Panc1 (cell line): ENCODE results near the gene PARVB. TPM values are rescaled to one million over a fixed set of nuclear protein-coding genes. Genes with fewer than 3 reads are reported as not detected.

ENCODE experiments used
- ATAC-seq: fragments of 200-7000 bp; cut with Tn5 transposase; 2 replicates; pipeline ENCODE4 v1.9.1; 2020; ENCODE audit warnings: mild to moderate bottlenecking, moderate library complexity
- BruUV-seq: library from RNA; stranded (reverse); fragments of 400-500 nt; replicated peaks from 2 replicates; lab custom pipeline; 2021; lab: Mats Ljungman, UMichigan
- CTCF ChIA-PET: fragments of 300-600 bp; sonication (Branson Sonifier 250); formaldehyde crosslinking; loops from one replicate; lab custom pipeline; 2022; ENCODE audit warnings: antibody characterized with exemption; lab: Charles Lee
- POLR2A ChIA-PET: fragments of 300-600 bp; sonication (Branson Sonifier 250); formaldehyde crosslinking; loops from one replicate; lab custom pipeline; 2022; ENCODE audit warnings: antibody characterized with exemption; lab: Charles Lee
- DNase-seq: peaks from one replicate; pipeline ENCODE4 v3.0.0-alpha.2; 2010; ENCODE audit warnings: low read depth, low spot score
- H3K27ac ChIP-seq: 2 replicates; pipeline ENCODE4 v1.5.1; 2011; ENCODE audit warnings: mild to moderate bottlenecking, low read length, inconsistent platforms
- H3K27me3 ChIP-seq: fragments of 200-500 bp; sonication (Bioruptor generic); 2 replicates; pipeline ENCODE4 v1.6.0; 2014; ENCODE audit warnings: low read length, inconsistent platforms; ENCODE audit not compliant: control insufficient read depth, insufficient read depth
- H3K36me3 ChIP-seq: fragments of 200-500 bp; sonication (Bioruptor generic); 2 replicates; pipeline ENCODE4 v1.5.1; 2014; ENCODE audit warnings: inconsistent platforms, mild to moderate bottlenecking, low read length, moderate library complexity; ENCODE audit not compliant: control insufficient read depth, insufficient read depth
- H3K4me1 ChIP-seq: 2 replicates; pipeline ENCODE4 v1.5.1; 2011; ENCODE audit warnings: inconsistent platforms, mild to moderate bottlenecking, low read length, moderate library complexity; ENCODE audit not compliant: control insufficient read depth, insufficient read depth
- H3K4me3 ChIP-seq, 2 experiments: 2 replicates each; pipeline ENCODE4 v1.5.1; 2011 to 2012; ENCODE audit warnings: low read depth in 2 of 2, low read length in 2 of 2, mild to moderate bottlenecking in 2 of 2, inconsistent platforms in 1 of 2, moderate library complexity in 1 of 2
- H3K9me3 ChIP-seq: fragments of 200-500 bp; sonication (Bioruptor generic); 2 replicates; pipeline ENCODE4 v1.5.1; 2014; ENCODE audit warnings: low read depth, mild to moderate bottlenecking, inconsistent platforms, low read length, moderate library complexity; ENCODE audit not compliant: control insufficient read depth, insufficient read depth
- POLR2AphosphoS5 ChIP-seq: IDR thresholded peaks from 2 replicates; pipeline ENCODE4 v1.6.1; 2012; ENCODE audit warnings: mild to moderate bottlenecking, low read depth, low read length, moderate library complexity
- REST ChIP-seq, 2 experiments: IDR thresholded peaks; 2 replicates each; pipeline ENCODE4 v1.6.1; 2011 to 2012; ENCODE audit warnings: low read depth in 2 of 2, control low read depth in 1 of 2, low read length in 1 of 2, mild to moderate bottlenecking in 1 of 2, moderate library complexity in 1 of 2; ENCODE audit not compliant: insufficient read depth in 1 of 2
- SIN3A ChIP-seq: IDR thresholded peaks from 2 replicates; pipeline ENCODE4 v1.6.1; 2012; ENCODE audit warnings: low read depth, mild to moderate bottlenecking, low read length, moderate library complexity, borderline replicate concordance; ENCODE audit not compliant: insufficient read depth
- TCF7L2 ChIP-seq: IDR thresholded peaks from 2 replicates; pipeline ENCODE4 v1.6.1; 2011; ENCODE audit warnings: mild to moderate bottlenecking, low read depth, low read length, inconsistent platforms
- in situ Hi-C: cut with HindIII; loops from 2 replicates; pipeline ENCODE4 v1.10.0; 2016; ENCODE audit warnings: low sequenced_read_pairs, low pct_unique_long_range_greater_than_20kb
- intact Hi-C: fragments of 100-400 bp; cut with micrococcal nuclease; formaldehyde crosslinking; loops from one replicate; pipeline ENCODE4 v1.10.0; 2022; ENCODE audit not compliant: unreplicated experiment
- total RNA-seq: library from RNA; stranded (reverse); gene quantifications from one replicate; pipeline ENCODE4 v1.2.1, GENCODE V29; 2021; ENCODE audit not compliant: unreplicated experiment
- TF ChIP-seq, protein P1 (sequence below): fragments of 450-650 bp; IDR thresholded peaks from 2 replicates; pipeline ENCODE4 v1.5.1; 2017; ENCODE audit warnings: mild to moderate bottlenecking

PARVB gene
- total RNA-seq, 1 experiment from 2014 or later, result 28.1 TPM

- no peak for ATAC-seq
- no peak for DNase-seq
- no TSS peak for BruUV-seq
- no peaks in the 10 kb centered on the region for H3K36me3 ChIP-seq
- TF ChIP-seq POLR2AphosphoS5 (no peak), TCF7L2 (no peak), SIN3A (no peak), REST (IDR thresholded peaks at IDR 0.05; ENCODE audit: insufficient read depth in 1 of 2, low read depth in 2 of 2, low read length in 1 of 2) (no peak)
- TF ChIP-seq, protein P1, sequence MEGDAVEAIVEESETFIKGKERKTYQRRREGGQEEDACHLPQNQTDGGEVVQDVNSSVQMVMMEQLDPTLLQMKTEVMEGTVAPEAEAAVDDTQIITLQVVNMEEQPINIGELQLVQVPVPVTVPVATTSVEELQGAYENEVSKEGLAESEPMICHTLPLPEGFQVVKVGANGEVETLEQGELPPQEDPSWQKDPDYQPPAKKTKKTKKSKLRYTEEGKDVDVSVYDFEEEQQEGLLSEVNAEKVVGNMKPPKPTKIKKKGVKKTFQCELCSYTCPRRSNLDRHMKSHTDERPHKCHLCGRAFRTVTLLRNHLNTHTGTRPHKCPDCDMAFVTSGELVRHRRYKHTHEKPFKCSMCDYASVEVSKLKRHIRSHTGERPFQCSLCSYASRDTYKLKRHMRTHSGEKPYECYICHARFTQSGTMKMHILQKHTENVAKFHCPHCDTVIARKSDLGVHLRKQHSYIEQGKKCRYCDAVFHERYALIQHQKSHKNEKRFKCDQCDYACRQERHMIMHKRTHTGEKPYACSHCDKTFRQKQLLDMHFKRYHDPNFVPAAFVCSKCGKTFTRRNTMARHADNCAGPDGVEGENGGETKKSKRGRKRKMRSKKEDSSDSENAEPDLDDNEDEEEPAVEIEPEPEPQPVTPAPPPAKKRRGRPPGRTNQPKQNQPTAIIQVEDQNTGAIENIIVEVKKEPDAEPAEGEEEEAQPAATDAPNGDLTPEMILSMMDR, result no peak
- in situ Hi-C loops, result no loop called here
- intact Hi-C loops, result no loop called here
- H3K4me1 ChIP-seq, result no peaks in the 10 kb centered on the region
- ChIA-PET POLR2A (no interaction called here), CTCF (no interaction called here)
- no peaks in the 10 kb centered on the region for H3K27me3 ChIP-seq
- H3K9me3 ChIP-seq, result peaks cover 4% of the 10 kb centered on the region; the same call in 1 of the 2 replicates
- no peak overlapping the region for H3K27ac ChIP-seq
- no peak overlapping the region for H3K4me3 ChIP-seq
Observed at GRCh38 chr22:44136112-44136511, 112.0 kb downstream of the PARVB start.

DNA sequence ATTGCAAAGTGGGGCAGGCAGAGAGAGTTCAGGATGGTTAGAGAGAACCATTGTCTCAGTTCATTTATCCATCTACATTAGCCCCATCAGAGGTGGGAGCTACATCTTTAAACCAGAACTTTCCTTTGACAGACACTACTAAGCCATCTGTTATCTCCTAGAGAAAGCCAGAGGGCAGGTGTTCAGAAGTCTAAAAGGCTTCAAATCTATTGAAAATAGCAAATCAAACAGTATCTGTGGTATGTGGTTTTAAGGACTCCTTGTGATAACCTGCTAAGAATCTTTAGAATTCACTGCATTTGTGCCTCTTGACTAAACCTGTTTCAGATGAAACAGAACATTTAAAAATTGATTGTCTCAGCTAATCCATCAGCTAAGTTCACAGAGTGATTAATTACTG is 112.7 kb downstream of the PARVB start:
- CTCF ChIA-PET, result no interaction called here
- intact Hi-C loops, result no loop called here
- ATAC-seq (no peak), DNase-seq (no peak)
- BruUV-seq, result no TSS peak
- in situ Hi-C loops, result no loop called here
- no peaks in the 10 kb centered on the region for H3K27me3 ChIP-seq
- POLR2A ChIA-PET, result no interaction called here
- no peaks in the 10 kb centered on the region for H3K4me1 ChIP-seq
- H3K4me3 ChIP-seq, result no peak overlapping the region
- TF ChIP-seq, protein P1, result no peak
- TF ChIP-seq SIN3A (no peak), POLR2AphosphoS5 (no peak), REST (IDR thresholded peaks at IDR 0.05; ENCODE audit: insufficient read depth in 1 of 2, low read depth in 2 of 2, low read length in 1 of 2) (no peak), TCF7L2 (no peak)
- no peaks in the 10 kb centered on the region for H3K36me3 ChIP-seq
- peaks cover 4% of the 10 kb centered on the region; the same call in 1 of the 2 replicates for H3K9me3 ChIP-seq
- H3K27ac ChIP-seq, result no peak overlapping the region
